IMR-90 (cell line): ENCODE results near the gene FBXO4. TPM values are rescaled to one million over a fixed set of nuclear protein-coding genes. Genes with fewer than 3 reads are reported as not detected.

Source experiments
- ATAC-seq: fragments of 200-7000 bp; cut with Tn5 transposase; 2 replicates; pipeline ENCODE4 v1.9.1; 2020; ENCODE audit warnings: low read depth, mild to moderate bottlenecking, moderate library complexity
- BruUV-seq: library from RNA; stranded (reverse); fragments of 400-500 nt; replicated peaks from 2 replicates; lab custom pipeline; 2021; lab: Mats Ljungman, UMichigan
- CTCF ChIA-PET: fragments of 300-600 bp; formaldehyde crosslinking; extraction: SDS; loops from one replicate; lab custom pipeline; 2021; ENCODE audit warnings: antibody characterized with exemption; lab: Yijun Ruan, JAX
- POLR2A ChIA-PET: fragments of 300-600 bp; sonication (Branson Sonifier 250); formaldehyde crosslinking; loops from one replicate; lab custom pipeline; 2022; ENCODE audit warnings: antibody characterized with exemption; ENCODE audit not compliant: unreplicated experiment; lab: Charles Lee
- DNase-seq: peaks from one replicate; pipeline ENCODE4 v3.0.0; 2013
- H2AFZ ChIP-seq: replicated peaks from 2 replicates; pipeline ENCODE3; 2013; ENCODE audit warnings: low read length, mild to moderate bottlenecking; ENCODE audit not compliant: poor library complexity
- H2AK5ac ChIP-seq: 2 replicates; pipeline ENCODE4 v1.6.1; 2013; ENCODE audit warnings: low read depth, low read length, inconsistent platforms
- H2AK9ac ChIP-seq: replicated peaks from 2 replicates; pipeline ENCODE3; 2013; ENCODE audit warnings: mild to moderate bottlenecking, low read depth, low read length, moderate library complexity; ENCODE audit not compliant: poor library complexity
- H2BK120ac ChIP-seq: 2 replicates; pipeline ENCODE4 v1.6.1; 2013; ENCODE audit warnings: low read depth, low read length, inconsistent platforms
- H2BK15ac ChIP-seq: 3 replicates; pipeline ENCODE4 v1.6.1; 2013; ENCODE audit warnings: low read depth, low read length, inconsistent platforms
- H2BK20ac ChIP-seq: 2 replicates; pipeline ENCODE4 v1.6.1; 2013; ENCODE audit warnings: low read depth, mild to moderate bottlenecking, inconsistent platforms, low read length, moderate library complexity
- H2BK5ac ChIP-seq: 2 replicates; pipeline ENCODE4 v1.6.1; 2013; ENCODE audit warnings: mild to moderate bottlenecking, low read depth, low read length, inconsistent platforms; ENCODE audit not compliant: poor library complexity, severe bottlenecking
- H3K14ac ChIP-seq: replicated peaks from 2 replicates; pipeline ENCODE4 v1.6.1; 2013; ENCODE audit warnings: low read depth, low read length, inconsistent platforms
- H3K18ac ChIP-seq: 2 replicates; pipeline ENCODE4 v1.6.1; 2013; ENCODE audit warnings: low read depth, low read length, control low read depth
- H3K23ac ChIP-seq: 2 replicates; pipeline ENCODE4 v1.6.1; 2013; ENCODE audit warnings: low read depth, low read length, inconsistent platforms
- H3K27ac ChIP-seq: 2 replicates; pipeline ENCODE4 v1.5.1; 2013; ENCODE audit warnings: mild to moderate bottlenecking, control low read depth, low read length; ENCODE audit not compliant: insufficient read depth
- H3K27me3 ChIP-seq: 2 replicates; pipeline ENCODE4 v1.6.1; 2013; ENCODE audit warnings: low read length; ENCODE audit not compliant: control insufficient read depth, insufficient read depth
- H3K36me3 ChIP-seq: 2 replicates; pipeline ENCODE4 v1.6.1; 2013; ENCODE audit warnings: low read length, mixed read lengths; ENCODE audit not compliant: control insufficient read depth, insufficient read depth
- H3K4ac ChIP-seq: 2 replicates; pipeline ENCODE4 v1.6.1; 2013; ENCODE audit warnings: low read depth, low read length, inconsistent platforms
- H3K4me1 ChIP-seq: 2 replicates; pipeline ENCODE4 v1.6.1; 2013; ENCODE audit warnings: low read length, mixed read lengths; ENCODE audit not compliant: control insufficient read depth, insufficient read depth
- H3K4me2 ChIP-seq: 2 replicates; pipeline ENCODE4 v1.6.1; 2013; ENCODE audit warnings: low read depth, mild to moderate bottlenecking, control low read depth, low read length, moderate library complexity
- H3K4me3 ChIP-seq: 2 replicates; pipeline ENCODE4 v1.5.1; 2013; ENCODE audit warnings: low read depth, mild to moderate bottlenecking, control low read depth, low read length, moderate library complexity; ENCODE audit not compliant: insufficient read depth
- H3K56ac ChIP-seq: 2 replicates; pipeline ENCODE4 v1.6.1; 2013; ENCODE audit warnings: low read length, inconsistent platforms; ENCODE audit not compliant: insufficient read depth; ENCODE audit errors: extremely low read depth
- H3K79me1 ChIP-seq, 2 experiments: 2 replicates each; pipeline ENCODE4 v1.6.1; 2013; ENCODE audit warnings: low read length in 2 of 2, inconsistent platforms in 1 of 2, low read depth in 1 of 2
- H3K9ac ChIP-seq: 2 replicates; pipeline ENCODE4 v1.6.1; 2013; ENCODE audit warnings: low read depth, low read length, control low read depth
- H3K9me1 ChIP-seq: 2 replicates; pipeline ENCODE4 v1.6.1; 2013; ENCODE audit warnings: low read length, inconsistent platforms; ENCODE audit not compliant: insufficient read depth
- H3K9me3 ChIP-seq: 2 replicates; pipeline ENCODE4 v1.6.1; 2013; ENCODE audit warnings: low read length; ENCODE audit not compliant: control insufficient read depth, insufficient read depth
- H4K20me1 ChIP-seq: 2 replicates; pipeline ENCODE4 v1.6.1; 2013; ENCODE audit warnings: low read length, inconsistent platforms; ENCODE audit not compliant: insufficient read depth
- H4K5ac ChIP-seq: 2 replicates; pipeline ENCODE4 v1.6.1; 2013; ENCODE audit warnings: mild to moderate bottlenecking, low read depth, low read length, control low read depth
- H4K8ac ChIP-seq, 2 experiments: 2 replicates each; pipeline ENCODE4 v1.6.1; 2013; ENCODE audit warnings: low read depth in 2 of 2, low read length in 2 of 2, control low read depth in 1 of 2, inconsistent platforms in 1 of 2
- H4K91ac ChIP-seq: 2 replicates; pipeline ENCODE4 v1.6.1; 2013; ENCODE audit warnings: low read depth, low read length, inconsistent platforms; ENCODE audit not compliant: insufficient read depth
- BHLHE40 ChIP-seq: fragments of 150-350 bp; IDR thresholded peaks from 2 replicates; pipeline ENCODE4 v1.6.1; 2016; ENCODE audit warnings: mild to moderate bottlenecking, low read depth, low read length
- CEBPB ChIP-seq: IDR thresholded peaks from 2 replicates; pipeline ENCODE4 v1.6.1; 2012; ENCODE audit warnings: low read depth, low read length, improper control_type of control experiment
- CHD1 ChIP-seq: IDR thresholded peaks from 2 replicates; pipeline ENCODE4 v1.6.1; 2012; ENCODE audit warnings: low read depth, low read length, improper control_type of control experiment
- CTCF ChIP-seq: conservative IDR thresholded peaks from 2 replicates; pipeline ENCODE4 v1.5.1; 2012; ENCODE audit warnings: mild to moderate bottlenecking, low read depth, low read length, improper control_type of control experiment
- FOS ChIP-seq: fragments of 150-350 bp; IDR thresholded peaks from 2 replicates; pipeline ENCODE4 v1.6.1; 2016; ENCODE audit warnings: low read depth, low read length
- MAFK ChIP-seq: IDR thresholded peaks from 2 replicates; pipeline ENCODE4 v1.6.1; 2012; ENCODE audit warnings: low read depth, low read length, improper control_type of control experiment
- MAZ ChIP-seq: IDR thresholded peaks from 2 replicates; pipeline ENCODE4 v1.6.1; 2012; ENCODE audit warnings: low read depth, mild to moderate bottlenecking, low read length, improper control_type of control experiment, moderate library complexity, borderline replicate concordance
- MXI1 ChIP-seq: IDR thresholded peaks from 2 replicates; pipeline ENCODE4 v1.6.1; 2012; ENCODE audit warnings: low read depth, mild to moderate bottlenecking, low read length, moderate library complexity, borderline replicate concordance
- NFE2L2 ChIP-seq: fragments of 150-350 bp; IDR thresholded peaks from 2 replicates; pipeline ENCODE4 v1.6.1; 2016; ENCODE audit warnings: low read depth, mild to moderate bottlenecking, low read length
- RCOR1 ChIP-seq: IDR thresholded peaks from 2 replicates; pipeline ENCODE4 v1.6.1; 2012; ENCODE audit warnings: mild to moderate bottlenecking, low read length, improper control_type of control experiment; ENCODE audit not compliant: insufficient replicate concordance
- RFX5 ChIP-seq: IDR thresholded peaks from 2 replicates; pipeline ENCODE4 v1.8.0; 2012; ENCODE audit warnings: low read depth, mild to moderate bottlenecking, low read length, moderate library complexity
- SMC3 ChIP-seq: fragments of 150-350 bp; IDR thresholded peaks from 2 replicates; pipeline ENCODE4 v1.6.1; 2016; ENCODE audit warnings: low read depth, mild to moderate bottlenecking, antibody characterized with exemption, low read length, moderate library complexity
- USF2 ChIP-seq: fragments of 150-350 bp; IDR thresholded peaks from 2 replicates; pipeline ENCODE4 v1.6.1; 2017; ENCODE audit warnings: mild to moderate bottlenecking, antibody characterized with exemption, low read length, low read depth
- WGBS, 2 experiments: methylation state at CpG; one replicate each; pipeline versions ENCODE4 v1.1.5 to v1.1.7; 2013; ENCODE audit warnings: missing lambda C conversion rate in 2 of 2; ENCODE audit not compliant: insufficient read length in 1 of 2; ENCODE audit errors: extremely low coverage in 2 of 2; 5-methylcytosine and 5-hydroxymethylcytosine counted together
- dilution Hi-C: fragments of 300-500 bp; cut with HindIII; formaldehyde crosslinking; loops from one replicate; pipeline ENCODE4 v1.14.3; 2018; ENCODE audit warnings: low sequenced_read_pairs; ENCODE audit not compliant: unreplicated experiment
- in situ Hi-C: fragments of 300-500 bp; cut with MboI; formaldehyde crosslinking; loops from 3 replicates; pipeline ENCODE4 v1.14.3; 2019; ENCODE audit warnings: low sequenced_read_pairs, inconsistent platforms, mixed read lengths
- intact Hi-C: fragments of 100-400 bp; cut with micrococcal nuclease; formaldehyde crosslinking; loops from 2 replicates; pipeline ENCODE4 v1.10.0; 2022
- polyA plus RNA-seq, 3 experiments: library from polyadenylated mRNA; depleted of rRNA; stranded (reverse); fragments of >200 nt; gene quantifications; 2 replicates each; pipeline ENCODE4 v1.2.3, GENCODE V29; 2012; ENCODE audit warnings: low replicate concordance in 1 of 3
- total RNA-seq: library from RNA; depleted of rRNA; stranded (reverse); fragments of >200 nt; gene quantifications from 2 replicates; pipeline ENCODE4 v1.2.3, GENCODE V29; 2012

The FBXO4 gene
- total and polyA plus RNA-seq, 2 of the 4 experiments (the other 2 are of a cell fraction): 3.5 to 4.1 TPM

GRCh38 chr5:41973887-41974286 lies 48.8 kb downstream of the FBXO4 start:
- intact Hi-C loops (no loop called here), in situ Hi-C loops (no loop called here), dilution Hi-C loops (no loop called here)
- H4K20me1 ChIP-seq: no peaks in the 10 kb centered on the region
- DNase-seq (no peak), ATAC-seq (no peak)
- no peak overlapping the region for H3K23ac ChIP-seq
- H3K4me2 ChIP-seq: no peak overlapping the region
- no peaks in the 10 kb centered on the region for H3K36me3 ChIP-seq
- no peak overlapping the region for H4K8ac ChIP-seq
- no peaks in the 10 kb centered on the region for H3K79me1 ChIP-seq
- no peak overlapping the region for H4K91ac ChIP-seq
- BruUV-seq: no TSS peak
- no peak overlapping the region for H2BK5ac ChIP-seq
- TF ChIP-seq SMC3: no peak
- TF ChIP-seq USF2: no peak
- TF ChIP-seq MAFK: no peak
- TF ChIP-seq RFX5: no peak
- no peak for TF ChIP-seq RCOR1
- TF ChIP-seq MXI1: no peak
- no peak for TF ChIP-seq CHD1
- TF ChIP-seq CEBPB: no peak
- TF ChIP-seq MAZ: no peak
- no peak for TF ChIP-seq BHLHE40
- no peak for TF ChIP-seq NFE2L2
- no peak for TF ChIP-seq CTCF
- TF ChIP-seq FOS: no peak
- no peak overlapping the region for H3K4ac ChIP-seq
- POLR2A ChIA-PET: no interaction called here
- CTCF ChIA-PET: no interaction called here
- H3K9ac ChIP-seq: no peak overlapping the region
- no peak overlapping the region for H3K56ac ChIP-seq
- no peak overlapping the region for H3K14ac ChIP-seq
- no peak overlapping the region for H2AK5ac ChIP-seq
- H2BK120ac ChIP-seq: no peak overlapping the region
- H3K4me3 ChIP-seq: no peak overlapping the region
- H2AFZ ChIP-seq: no peak overlapping the region
- no peak overlapping the region for H3K27ac ChIP-seq
- no peak overlapping the region for H2AK9ac ChIP-seq
- H2BK20ac ChIP-seq: no peak overlapping the region
- H3K4me1 ChIP-seq: no peaks in the 10 kb centered on the region
- H3K9me1 ChIP-seq: no peaks in the 10 kb centered on the region
- H3K18ac ChIP-seq: no peak overlapping the region
- no peak overlapping the region for H2BK15ac ChIP-seq
- no CpG with 5 or more reads among the region's 2 CpGs for WGBS, 2 experiments
- H3K27me3 ChIP-seq: no peaks in the 10 kb centered on the region
- H4K5ac ChIP-seq: no peak overlapping the region
- no peaks in the 10 kb centered on the region for H3K9me3 ChIP-seq
